Kidney (tissue), 22 donors: ENCODE results near the gene ZNF611. TPM values are rescaled to one million over a fixed set of nuclear protein-coding genes. Genes with fewer than 3 reads are reported as not detected.
A peak's percentile ranks its signal among the peaks of the same experiment; 100 is the strongest.
"Not testable (repeated sequence)": the region's sequence is repeated elsewhere in the genome, so short reads cannot be mapped to it uniquely, and the experiment has no call there.

Source experiments
- DNase-seq, 5 donors: peaks; one replicate each; pipeline ENCODE4 v3.0.0-alpha.2; 2013 to 2020
- FAIRE-seq: peaks from 2 replicates; lab custom pipeline; 2012; peaks lifted over from hg19 to GRCh38; lab: Jason Lieb, UNC
- H3K27ac ChIP-seq, 2 donors: one replicate each; pipeline ENCODE4 v1.7.0; 2013; ENCODE audit warnings: low read depth in 2 of 2, low read length in 2 of 2, inconsistent platforms in 1 of 2
- H3K27me3 ChIP-seq: one replicate; pipeline ENCODE4 v1.7.1; 2013; ENCODE audit warnings: low read length, inconsistent platforms; ENCODE audit not compliant: control insufficient read depth, insufficient read depth
- H3K36me3 ChIP-seq, 3 donors: one replicate each; pipeline versions ENCODE4 v1.7.0 to v1.7.1; 2013; ENCODE audit warnings: low read length in 3 of 3, control low read depth in 1 of 3, inconsistent platforms in 1 of 3; ENCODE audit not compliant: insufficient read depth in 3 of 3, control insufficient read depth in 2 of 3
- H3K4me1 ChIP-seq, 3 donors: one replicate each; pipeline versions ENCODE4 v1.7.0 to v1.7.1; 2013; ENCODE audit warnings: low read length in 3 of 3, inconsistent platforms in 1 of 3, low read depth in 1 of 3; ENCODE audit not compliant: control insufficient read depth in 2 of 3, insufficient read depth in 2 of 3
- H3K4me3 ChIP-seq, 3 donors: one replicate each; pipeline versions ENCODE4 v1.7.0 to v1.8.1; 2013; ENCODE audit warnings: low read length in 3 of 3, control low read depth in 1 of 3, inconsistent platforms in 1 of 3
- H3K9ac ChIP-seq, 3 donors: one replicate each; pipeline versions ENCODE4 v1.7.0 to v1.7.1; 2013; ENCODE audit warnings: low read length in 3 of 3, control low read depth in 1 of 3, inconsistent platforms in 1 of 3
- H3K9me3 ChIP-seq, 3 donors: one replicate each; pipeline versions ENCODE4 v1.7.0 to v1.7.1; 2013; ENCODE audit warnings: low read length in 3 of 3, control low read depth in 1 of 3, inconsistent platforms in 1 of 3; ENCODE audit not compliant: control insufficient read depth in 2 of 3, insufficient read depth in 1 of 3
- intact Hi-C: fragments of 100-400 bp; cut with DNase I; formaldehyde crosslinking; loops from one replicate; pipeline ENCODE4 v1.11.1; 2022
- long read RNA-seq, 10 donors: library from polyadenylated mRNA in 1 of 10; unstranded in 1 of 10; transcript quantifications; one replicate each; pipeline ENCODE4 v2.0.0 and lab custom pipeline, GENCODE V29; 2021 to 2026
- polyA plus RNA-seq: library from polyadenylated mRNA; stranded (reverse); fragments of 350-450 nt; fragmentation: Illumina TruSeq; extraction: RNeasy Lipid Tissue Mini Kit (QIAGEN cat#74804); gene quantifications from one replicate; pipeline ENCODE4 v1.2.3, GENCODE V29; 2014; ENCODE audit warnings: low read depth, low replicate concordance; ENCODE audit not compliant: insufficient read depth
- total RNA-seq: library from RNA; stranded (reverse); fragmentation: NEBNext Ultra II Directional; extraction: Animal tissue kit (Norgen Biotek cat#: 25700); gene quantifications from one replicate; pipeline ENCODE4 v1.2.1, GENCODE V29; 2021
- TF ChIP-seq, protein P1 (sequence below): IDR thresholded peaks from 3 replicates; pipeline ENCODE4 v1.5.1; 2012; ENCODE audit warnings: mild to moderate bottlenecking, moderate library complexity, borderline replicate concordance; ENCODE audit not compliant: insufficient read depth; ENCODE audit errors: extremely low read depth
- donor health status: control.
- donor health status: control.
- donor health status: control.
- donor health status: control.
- donor health status: control.
- donor health status: DM: yes; HTN: yes; CAD: no.
- donor health status: Normal renal cell carcinoma (clear cell type).

Gene ZNF611
- total RNA-seq (42.7 TPM), polyA plus RNA-seq (3.6 TPM)
- long read RNA-seq, donor 1, result 0 reads
- long read RNA-seq, donor 2, full-length matches to known transcripts, result 1 of 1 reads
- long read RNA-seq, donor 2, partial matches to known transcripts, result 0 of 1 reads
- long read RNA-seq, donor 2, other reads (novel, unspliced or antisense), result 0 of 1 reads
- long read RNA-seq, donor 3, result 0 reads
- long read RNA-seq, donor 4, partial matches to known transcripts, result 0 of 1 reads
- long read RNA-seq, donor 4, other reads (novel, unspliced or antisense), result 0 of 1 reads
- long read RNA-seq, donor 5, result 0 reads
- long read RNA-seq, donor 6, result 0 reads
- long read RNA-seq, donor 7, full-length matches to known transcripts, result 5 of 23 reads
- long read RNA-seq, donor 7, partial matches to known transcripts, result 3 of 23 reads
- long read RNA-seq, donor 7, other reads (novel, unspliced or antisense), result 15 of 23 reads
- long read RNA-seq, donor 8, full-length matches to known transcripts, result 1 of 1 reads
- long read RNA-seq, donor 8, partial matches to known transcripts, result 0 of 1 reads
- long read RNA-seq, donor 8, other reads (novel, unspliced or antisense), result 0 of 1 reads
- long read RNA-seq, donor 9, result 0 reads
- long read RNA-seq, donor 10, partial matches to known transcripts, result 0 of 3 reads
- long read RNA-seq, donor 10, other reads (novel, unspliced or antisense), result 0 of 3 reads

DNA sequence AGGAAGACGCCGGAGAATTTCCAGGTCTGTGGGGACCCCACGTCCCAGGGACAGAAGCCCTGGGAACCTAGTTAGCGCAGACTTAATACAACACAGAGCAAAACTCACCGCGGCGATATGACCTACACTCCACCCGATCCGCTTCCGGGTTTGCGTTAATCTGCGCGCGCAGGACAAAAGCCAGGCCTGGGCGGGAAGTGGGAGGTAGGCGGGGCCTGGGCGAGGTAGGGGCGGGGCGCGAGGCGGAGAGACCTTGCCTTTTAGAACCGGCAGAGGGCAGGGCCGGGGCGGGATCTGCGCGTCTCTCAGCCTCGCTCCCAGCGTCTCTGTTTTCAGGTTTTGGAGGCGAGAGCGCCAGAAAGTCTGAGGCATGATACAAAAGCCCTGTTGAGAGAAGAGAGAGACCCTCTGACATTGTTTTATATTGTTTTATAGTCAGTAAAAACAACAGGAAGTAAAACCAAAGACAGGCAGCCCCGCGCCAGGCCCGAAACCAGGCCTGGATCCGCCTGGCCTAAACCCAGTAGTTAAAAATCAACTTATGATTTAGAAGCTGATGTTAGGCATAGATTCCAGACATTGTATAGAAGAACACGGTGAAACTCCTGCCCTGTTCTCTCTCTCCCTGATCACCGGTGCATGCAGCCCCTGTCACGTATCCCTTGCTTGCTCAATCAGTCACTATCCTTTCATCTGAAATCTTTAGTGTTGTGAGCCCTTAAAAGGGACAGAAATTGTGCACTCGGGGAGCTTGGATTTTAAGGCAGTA lies at the start of gene ZNF611:
Gene ZNF611, minus strand, starts transcription at position 152 of the 769 bp plus-strand sequence. CDS start 19,150 bp downstream, outside the sequence.
- DNase-seq, result peak; percentile 98 to 99 (median 98)
- Histone ChIP-seq H3K27ac (peak within 1 kb of the TSS; percentile 80 to 95), H3K4me3 (peak within 1 kb of the TSS; percentile 91 to 98 (median 97)), H3K4me1 (peaks cover 0 to 16% (median 12%) of the 10 kb centered on the region in 3 donors), H3K9me3 (no peaks in the 10 kb centered on the region), H3K36me3 (no peaks in the 10 kb centered on the region), H3K9ac (peak within 1 kb of the TSS; percentile 86 to 97 (median 96)), H3K27me3 (no peaks in the 10 kb centered on the region)
- FAIRE-seq, result peak; percentile 55
- intact Hi-C loops, result no loop called here
- TF ChIP-seq, protein P1, sequence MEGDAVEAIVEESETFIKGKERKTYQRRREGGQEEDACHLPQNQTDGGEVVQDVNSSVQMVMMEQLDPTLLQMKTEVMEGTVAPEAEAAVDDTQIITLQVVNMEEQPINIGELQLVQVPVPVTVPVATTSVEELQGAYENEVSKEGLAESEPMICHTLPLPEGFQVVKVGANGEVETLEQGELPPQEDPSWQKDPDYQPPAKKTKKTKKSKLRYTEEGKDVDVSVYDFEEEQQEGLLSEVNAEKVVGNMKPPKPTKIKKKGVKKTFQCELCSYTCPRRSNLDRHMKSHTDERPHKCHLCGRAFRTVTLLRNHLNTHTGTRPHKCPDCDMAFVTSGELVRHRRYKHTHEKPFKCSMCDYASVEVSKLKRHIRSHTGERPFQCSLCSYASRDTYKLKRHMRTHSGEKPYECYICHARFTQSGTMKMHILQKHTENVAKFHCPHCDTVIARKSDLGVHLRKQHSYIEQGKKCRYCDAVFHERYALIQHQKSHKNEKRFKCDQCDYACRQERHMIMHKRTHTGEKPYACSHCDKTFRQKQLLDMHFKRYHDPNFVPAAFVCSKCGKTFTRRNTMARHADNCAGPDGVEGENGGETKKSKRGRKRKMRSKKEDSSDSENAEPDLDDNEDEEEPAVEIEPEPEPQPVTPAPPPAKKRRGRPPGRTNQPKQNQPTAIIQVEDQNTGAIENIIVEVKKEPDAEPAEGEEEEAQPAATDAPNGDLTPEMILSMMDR, result peak; percentile 25

DNA sequence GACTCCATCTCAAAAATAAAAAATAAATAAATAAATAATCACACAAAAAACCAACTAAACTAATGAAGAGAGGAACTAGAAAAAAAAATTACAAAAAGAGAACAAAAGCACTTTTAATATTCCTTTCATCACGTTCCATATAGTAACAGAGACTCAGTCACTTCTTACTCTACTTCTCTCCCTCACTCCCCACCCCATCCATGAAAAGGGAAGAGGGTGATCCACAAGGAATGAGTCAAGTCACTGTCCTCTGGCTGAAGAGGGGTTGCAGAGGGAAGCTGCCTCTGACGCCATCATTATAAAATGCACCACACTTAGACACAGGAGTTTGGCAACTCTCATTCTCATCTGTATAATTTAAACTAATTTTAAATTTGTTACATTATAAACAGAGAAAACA lies 48.0 kb upstream of the ZNF611 start:
- intact Hi-C loops, result not testable (repeated sequence)

DNA sequence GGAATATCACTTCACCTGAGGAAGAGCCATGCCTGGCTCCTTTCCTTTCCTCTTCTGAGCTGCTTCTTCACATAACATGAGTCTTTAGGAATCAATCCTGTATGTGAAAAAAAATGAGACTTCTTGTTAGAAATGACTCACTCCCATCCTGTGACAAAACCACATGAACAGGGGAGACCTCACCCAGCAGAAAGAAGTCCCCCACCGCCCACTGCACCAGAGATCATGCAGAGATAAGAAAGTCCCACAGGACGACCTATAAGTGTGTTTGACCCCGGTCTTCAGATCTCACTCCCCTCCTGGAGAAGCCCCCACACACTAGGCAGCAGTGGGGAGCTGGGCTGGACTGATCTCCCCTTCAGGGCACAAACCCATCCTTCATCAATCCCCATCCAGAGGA lies 44.0 kb upstream of the ZNF611 start:
- H3K4me1 ChIP-seq, result no peaks in the 10 kb centered on the region
- DNase-seq (no peak), FAIRE-seq (no peak)
- no peak overlapping the region for H3K4me3 ChIP-seq
- no peaks in the 10 kb centered on the region for H3K9me3 ChIP-seq
- TF ChIP-seq, protein P1, result no peak
- intact Hi-C loops, result no loop called here
- H3K36me3 ChIP-seq, result peaks cover 0 to 5% (median 0%) of the 10 kb centered on the region in 3 donors
- H3K27me3 ChIP-seq, result no peaks in the 10 kb centered on the region
- no peak overlapping the region for H3K9ac ChIP-seq
- H3K27ac ChIP-seq, result no peak overlapping the region

More for the DNA sequence above, 48.0 kb upstream of the ZNF611 start:
- not testable (repeated sequence) for H3K4me1 ChIP-seq, H3K36me3 ChIP-seq, H3K9me3 ChIP-seq, H3K27ac ChIP-seq, DNase-seq, FAIRE-seq, H3K4me3 ChIP-seq, H3K9ac ChIP-seq, H3K27me3 ChIP-seq

DNA sequence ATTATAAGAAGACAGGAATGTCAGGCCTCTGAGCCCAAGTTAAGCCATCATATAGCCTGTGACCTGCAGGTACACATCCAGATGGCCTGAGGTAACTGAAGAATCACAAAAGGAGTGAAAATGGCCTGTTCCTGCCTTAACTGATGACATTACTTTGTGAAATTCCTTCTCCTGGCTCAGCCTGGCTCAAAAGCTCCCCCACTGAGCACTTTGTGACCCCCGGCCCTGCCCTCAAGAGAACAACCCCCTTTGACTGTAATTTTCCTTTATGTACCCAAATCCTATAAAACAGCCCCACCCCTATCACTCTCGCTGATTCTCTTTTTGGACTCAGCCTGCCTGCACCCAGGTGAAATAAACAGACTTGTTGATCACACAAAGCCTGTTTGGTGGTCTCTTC lies 21.6 kb upstream of the ZNF611 start:
- H3K4me3 ChIP-seq, DNase-seq, intact Hi-C loops, H3K27me3 ChIP-seq, H3K27ac ChIP-seq, FAIRE-seq, H3K4me1 ChIP-seq, H3K36me3 ChIP-seq, H3K9ac ChIP-seq, H3K9me3 ChIP-seq: not testable (repeated sequence)
